PC-3 (cell line): Measurements from ENCODE around the gene EN2. TPM values are rescaled to one million over a fixed set of nuclear protein-coding genes. Genes with fewer than 3 reads are reported as not detected.

ENCODE experiments used
- ATAC-seq: fragments of 200-7000 bp; cut with Tn5 transposase; 2 replicates; pipeline ENCODE4 v1.9.1; 2020; ENCODE audit warnings: mild to moderate bottlenecking, moderate library complexity
- BruUV-seq: library from RNA; stranded (reverse); fragments of 400-500 nt; replicated peaks from 2 replicates; lab custom pipeline; 2021; lab: Mats Ljungman, UMichigan
- CTCF ChIA-PET: fragments of 300-600 bp; sonication (Branson Sonifier 250); formaldehyde crosslinking; loops from one replicate; lab custom pipeline; 2022; ENCODE audit warnings: antibody characterized with exemption; lab: Charles Lee
- POLR2A ChIA-PET: fragments of 300-600 bp; sonication (Branson Sonifier 250); formaldehyde crosslinking; loops from one replicate; lab custom pipeline; 2022; ENCODE audit warnings: antibody characterized with exemption; ENCODE audit not compliant: unreplicated experiment; lab: Charles Lee
- DNase-seq: peaks from one replicate; pipeline ENCODE4 v3.0.0-alpha.2; 2015
- H2AFZ ChIP-seq: fragments of 300-600 bp; sonication (generic); 2 replicates; pipeline ENCODE4 v1.6.0; 2016; ENCODE audit warnings: antibody characterized with exemption, low read length
- H3F3A ChIP-seq: fragments of 300-600 bp; sonication (generic); one replicate; pipeline ENCODE4 v1.6.0; 2017; ENCODE audit warnings: antibody characterized with exemption, low read length, control low read depth, mild to moderate bottlenecking; ENCODE audit not compliant: unreplicated experiment
- H3K27ac ChIP-seq: fragments of 300-600 bp; sonication (generic); 2 replicates; pipeline ENCODE4 v1.5.1; 2016; ENCODE audit warnings: mild to moderate bottlenecking, low read length
- H3K27me3 ChIP-seq: fragments of 300-600 bp; sonication (generic); 2 replicates; pipeline ENCODE4 v1.6.1; 2016; ENCODE audit warnings: low read length, mixed read lengths
- H3K36me3 ChIP-seq: fragments of 300-600 bp; sonication (generic); 2 replicates; pipeline ENCODE4 v1.6.1; 2016; ENCODE audit warnings: low read depth, mixed run types, low read length, mixed read lengths
- H3K4me1 ChIP-seq: fragments of 300-600 bp; sonication (generic); 2 replicates; pipeline ENCODE4 v1.5.1; 2016; ENCODE audit warnings: low read length; ENCODE audit not compliant: insufficient read depth
- H3K4me2 ChIP-seq: fragments of 300-600 bp; sonication (generic); 2 replicates; pipeline ENCODE4 v1.6.0; 2016; ENCODE audit warnings: low read length
- H3K4me3 ChIP-seq: fragments of 300-600 bp; sonication (generic); 2 replicates; pipeline ENCODE4 v1.5.1; 2016; ENCODE audit warnings: mild to moderate bottlenecking, low read length, mixed read lengths
- H3K79me2 ChIP-seq: fragments of 300-600 bp; sonication (generic); 2 replicates; pipeline ENCODE4 v1.6.1; 2017; ENCODE audit warnings: low read length, mixed read lengths
- H3K9ac ChIP-seq: fragments of 300-600 bp; sonication (generic); 2 replicates; pipeline ENCODE4 v1.6.0; 2016; ENCODE audit warnings: mild to moderate bottlenecking, low read length
- H3K9me2 ChIP-seq: fragments of 300-600 bp; sonication (generic); replicated peaks from 2 replicates; pipeline ENCODE4 v1.6.1; 2016; ENCODE audit warnings: mixed run types, low read length, mixed read lengths
- H3K9me3 ChIP-seq: fragments of 300-600 bp; sonication (generic); 2 replicates; pipeline ENCODE4 v1.6.1; 2016; ENCODE audit warnings: low read length, mixed read lengths
- H4K20me1 ChIP-seq: fragments of 300-600 bp; sonication (generic); 2 replicates; pipeline ENCODE4 v1.6.1; 2016; ENCODE audit warnings: low read length, mixed read lengths
- EZH2 ChIP-seq: fragments of 300-600 bp; sonication (generic); IDR thresholded peaks from one replicate; pipeline ENCODE4 v1.6.1; 2017; ENCODE audit warnings: antibody characterized with exemption, mild to moderate bottlenecking, low read length; ENCODE audit not compliant: unreplicated experiment
- EZH2phosphoT487 ChIP-seq: fragments of 300-600 bp; sonication (generic); IDR thresholded peaks from 2 replicates; pipeline ENCODE4 v1.6.1; 2018; ENCODE audit warnings: mild to moderate bottlenecking, antibody characterized with exemption, low read length, borderline replicate concordance
- intact Hi-C: fragments of 100-400 bp; cut with micrococcal nuclease; formaldehyde crosslinking; loops from 2 replicates; pipeline ENCODE4 v1.9.0; 2023
- total RNA-seq: library from RNA; depleted of rRNA; stranded (reverse); fragments of >200 nt; gene quantifications from 2 replicates; pipeline ENCODE4 v1.2.3, GENCODE V29; 2014
- TF ChIP-seq, protein P1 (sequence below): fragments of 300-600 bp; sonication (generic); conservative IDR thresholded peaks from 2 replicates; pipeline ENCODE4 v1.5.1; 2017; ENCODE audit warnings: antibody characterized with exemption, low read depth, mild to moderate bottlenecking, low read length

Gene EN2
- total RNA-seq, 1 experiment from 2014 or later: 2.3 TPM

DNA sequence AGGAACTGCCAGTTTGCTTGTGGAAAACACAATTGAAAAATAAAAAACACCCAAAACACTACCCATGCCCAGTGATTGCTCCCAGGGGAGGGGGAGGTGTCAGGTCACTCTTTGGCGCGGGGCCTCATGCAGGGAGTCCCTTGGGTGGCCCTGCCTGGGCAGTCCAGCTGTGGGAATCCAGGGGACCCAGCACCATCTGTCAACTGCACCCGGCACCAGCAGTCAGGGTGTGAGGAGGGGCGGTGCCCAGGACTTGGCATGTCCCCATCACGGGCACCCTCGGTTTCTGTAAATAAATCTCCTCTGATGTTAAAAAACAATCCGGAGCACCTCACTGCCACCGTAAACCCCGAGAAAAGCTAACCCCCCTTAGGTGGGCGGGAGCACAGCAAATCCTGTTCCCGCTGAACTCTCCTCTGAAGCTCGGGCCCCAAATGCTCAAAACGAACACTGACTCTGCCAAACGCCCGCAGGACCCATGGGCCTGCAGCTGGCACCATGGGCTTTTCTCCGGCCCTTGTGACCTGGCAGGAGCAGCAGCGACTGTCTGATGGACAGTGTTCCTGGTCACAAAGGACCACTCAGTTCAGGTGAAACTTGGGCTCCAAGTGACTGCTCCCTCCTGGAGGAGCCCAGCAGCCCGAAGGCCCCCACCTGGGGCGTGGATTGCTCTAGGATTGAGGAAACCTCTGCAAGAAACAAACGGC, 18.5 kb upstream of the EN2 start:
- POLR2A ChIA-PET: no interaction called here
- H3K9me3 ChIP-seq: no peaks in the 10 kb centered on the region
- no peak overlapping the region for H3K4me2 ChIP-seq
- no peak overlapping the region for H3K27ac ChIP-seq
- no peak overlapping the region for H3K9ac ChIP-seq
- intact Hi-C loops: no loop called here
- TF ChIP-seq EZH2phosphoT487 (no peak), EZH2 (no peak)
- TF ChIP-seq, protein P1, sequence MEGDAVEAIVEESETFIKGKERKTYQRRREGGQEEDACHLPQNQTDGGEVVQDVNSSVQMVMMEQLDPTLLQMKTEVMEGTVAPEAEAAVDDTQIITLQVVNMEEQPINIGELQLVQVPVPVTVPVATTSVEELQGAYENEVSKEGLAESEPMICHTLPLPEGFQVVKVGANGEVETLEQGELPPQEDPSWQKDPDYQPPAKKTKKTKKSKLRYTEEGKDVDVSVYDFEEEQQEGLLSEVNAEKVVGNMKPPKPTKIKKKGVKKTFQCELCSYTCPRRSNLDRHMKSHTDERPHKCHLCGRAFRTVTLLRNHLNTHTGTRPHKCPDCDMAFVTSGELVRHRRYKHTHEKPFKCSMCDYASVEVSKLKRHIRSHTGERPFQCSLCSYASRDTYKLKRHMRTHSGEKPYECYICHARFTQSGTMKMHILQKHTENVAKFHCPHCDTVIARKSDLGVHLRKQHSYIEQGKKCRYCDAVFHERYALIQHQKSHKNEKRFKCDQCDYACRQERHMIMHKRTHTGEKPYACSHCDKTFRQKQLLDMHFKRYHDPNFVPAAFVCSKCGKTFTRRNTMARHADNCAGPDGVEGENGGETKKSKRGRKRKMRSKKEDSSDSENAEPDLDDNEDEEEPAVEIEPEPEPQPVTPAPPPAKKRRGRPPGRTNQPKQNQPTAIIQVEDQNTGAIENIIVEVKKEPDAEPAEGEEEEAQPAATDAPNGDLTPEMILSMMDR: no peak
- no peaks in the 10 kb centered on the region for H4K20me1 ChIP-seq
- no peak for DNase-seq
- BruUV-seq: no TSS peak
- no peaks in the 10 kb centered on the region for H3F3A ChIP-seq
- CTCF ChIA-PET: no interaction called here
- H3K4me1 ChIP-seq: no peaks in the 10 kb centered on the region
- H3K9me2 ChIP-seq: no peaks in the 10 kb centered on the region
- H2AFZ ChIP-seq: no peak overlapping the region
- no peak for ATAC-seq
- peaks cover 82% of the 10 kb centered on the region for H3K27me3 ChIP-seq
- no peaks in the 10 kb centered on the region for H3K36me3 ChIP-seq
- no peaks in the 10 kb centered on the region for H3K79me2 ChIP-seq
- no peak overlapping the region for H3K4me3 ChIP-seq

DNA sequence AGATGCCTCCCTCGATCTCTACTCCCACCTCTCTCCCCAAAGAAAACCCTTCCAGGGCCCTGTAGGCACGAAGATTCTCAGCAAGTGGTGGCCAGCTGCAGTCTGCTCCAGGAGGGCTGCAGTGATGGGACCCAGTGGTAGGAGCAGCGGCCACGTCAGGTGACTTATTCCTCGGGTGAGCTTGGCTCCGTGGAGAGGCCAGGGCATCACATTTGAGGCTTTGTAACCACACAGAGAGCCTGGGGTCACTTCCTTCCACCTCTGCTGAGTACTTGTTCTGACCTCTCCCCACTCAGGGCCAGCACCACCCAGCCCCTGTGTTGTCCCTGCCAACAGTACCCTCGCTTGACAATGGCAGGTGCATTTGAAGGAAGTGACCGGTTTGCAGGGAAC, 17.9 kb upstream of the EN2 start:
- Histone ChIP-seq H2AFZ (no peak overlapping the region), H3K27me3 (peaks cover 86% of the 10 kb centered on the region), H3K4me3 (no peak overlapping the region), H3K9ac (no peak overlapping the region), H3K4me2 (no peak overlapping the region), H4K20me1 (no peaks in the 10 kb centered on the region), H3K9me2 (no peaks in the 10 kb centered on the region), H3K27ac (no peak overlapping the region), H3K9me3 (no peaks in the 10 kb centered on the region), H3F3A (no peaks in the 10 kb centered on the region), H3K4me1 (no peaks in the 10 kb centered on the region), H3K79me2 (no peaks in the 10 kb centered on the region), H3K36me3 (no peaks in the 10 kb centered on the region)
- ATAC-seq (no peak), DNase-seq (no peak)
- ChIA-PET POLR2A (no interaction called here), CTCF (no interaction called here)
- no TSS peak for BruUV-seq
- TF ChIP-seq, protein P1: no peak
- TF ChIP-seq EZH2 (no peak), EZH2phosphoT487 (no peak)
- intact Hi-C loops: no loop called here

DNA sequence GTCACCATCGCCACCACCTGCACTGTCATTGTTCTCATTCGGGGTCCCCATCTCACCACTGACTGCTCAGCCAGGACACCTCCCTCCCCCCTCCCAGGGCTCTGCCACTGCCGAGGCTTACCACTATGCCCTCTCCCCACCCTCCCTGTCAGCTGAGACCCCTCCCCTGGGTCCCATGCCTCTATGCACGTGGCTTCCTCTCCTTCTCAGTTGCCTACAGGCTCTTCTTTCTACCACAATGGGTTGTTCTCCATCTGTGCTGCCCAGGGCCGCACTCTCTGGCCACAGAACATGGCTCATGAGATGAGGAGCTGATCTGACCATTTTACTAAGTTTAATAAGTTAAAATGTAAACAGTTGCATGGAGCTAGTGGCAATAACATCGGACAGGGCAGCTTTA, 16.1 kb upstream of the EN2 start:
- ATAC-seq: no peak
- intact Hi-C loops: no loop called here

More for the DNA sequence above, 16.1 kb upstream of the EN2 start:
- Histone ChIP-seq H3K79me2 (no peaks in the 10 kb centered on the region), H3K36me3 (no peaks in the 10 kb centered on the region), H4K20me1 (no peaks in the 10 kb centered on the region), H3K9me3 (no peaks in the 10 kb centered on the region), H3K27me3 (peaks cover 78% of the 10 kb centered on the region), H3K4me3 (no peak overlapping the region), H3K27ac (no peak overlapping the region), H3K9ac (no peak overlapping the region), H3K9me2 (no peaks in the 10 kb centered on the region), H2AFZ (no peak overlapping the region), H3K4me2 (no peak overlapping the region), H3F3A (no peaks in the 10 kb centered on the region), H3K4me1 (no peaks in the 10 kb centered on the region)
- TF ChIP-seq EZH2 (no peak), EZH2phosphoT487 (no peak)
- TF ChIP-seq, protein P1: no peak
- CTCF ChIA-PET: no interaction called here
- BruUV-seq: no TSS peak
- POLR2A ChIA-PET: no interaction called here
- DNase-seq: no peak
